ENCODE results near the gene C19orf85.
"Not testable (repeated sequence)": the region's sequence is repeated elsewhere in the genome, so short reads cannot be mapped to it uniquely, and the experiment has no call there.

C19orf85 gene

GRCh38 chr19:55498246-55498840 is 33.8 kb upstream of the C19orf85 start:
- TF ChIP-seq FOXP2 (optimal IDR thresholded peaks at IDR 0.05; ENCODE audit: control extremely low read depth, extremely low read length, insufficient read depth) (no peak), POLR2AphosphoS5 (IDR thresholded peaks at IDR 0.05; ENCODE audit: borderline replicate concordance, low read depth, low read length) (no peak), EZH2 (IDR thresholded peaks at IDR 0.05) (no peak)
- no peak overlapping the region for H3K4me3 ChIP-seq
- no peaks in the 10 kb centered on the region for H3K9me3 ChIP-seq (ENCODE audit: low read depth, low read length)
- H3K27ac ChIP-seq = no peak overlapping the region
- no peak overlapping the region for H3K9ac ChIP-seq (ENCODE audit: insufficient read length)
- DNase-seq (ENCODE audit: low read depth, low spot score) = no peak
- no peaks in the 10 kb centered on the region for H3K36me3 ChIP-seq (ENCODE audit: insufficient read depth, low read length)

- H3K4me3 ChIP-seq = no peak overlapping the region
- H3K27ac ChIP-seq = no peak overlapping the region
- TF ChIP-seq POLR2AphosphoS5 (IDR thresholded peaks at IDR 0.05; ENCODE audit: borderline replicate concordance, low read depth, low read length) (no peak), FOXP2 (optimal IDR thresholded peaks at IDR 0.05; ENCODE audit: control extremely low read depth, extremely low read length, insufficient read depth) (no peak), EZH2 (IDR thresholded peaks at IDR 0.05) (no peak)
- H3K9ac ChIP-seq (ENCODE audit: insufficient read length) = no peak overlapping the region
- H3K9me3 ChIP-seq (ENCODE audit: low read depth, low read length) = no peaks in the 10 kb centered on the region
- no peaks in the 10 kb centered on the region for H3K36me3 ChIP-seq (ENCODE audit: insufficient read depth, low read length)
- DNase-seq (ENCODE audit: low read depth, low spot score) = no peak
These were observed 33.2 kb upstream of the C19orf85 start for GRCh38 chr19:55497763-55498162.

- H3K9me3 ChIP-seq (ENCODE audit: low read depth, low read length); H3K27ac ChIP-seq; H3K4me3 ChIP-seq; DNase-seq (ENCODE audit: low read depth, low spot score); H3K36me3 ChIP-seq (ENCODE audit: insufficient read depth, low read length); H3K9ac ChIP-seq (ENCODE audit: insufficient read length): not testable (repeated sequence)
These were observed 32.3 kb upstream of the C19orf85 start for GRCh38 chr19:55496820-55497219.

- Histone ChIP-seq H3K36me3 (ENCODE audit: insufficient read depth, low read length) (no peaks in the 10 kb centered on the region), H3K9ac (ENCODE audit: insufficient read length) (no peak overlapping the region), H3K27ac (no peak overlapping the region), H3K4me3 (no peak overlapping the region), H3K9me3 (ENCODE audit: low read depth, low read length) (no peaks in the 10 kb centered on the region)
- TF ChIP-seq EZH2 (IDR thresholded peaks at IDR 0.05) = no peak
- TF ChIP-seq POLR2AphosphoS5 (IDR thresholded peaks at IDR 0.05; ENCODE audit: borderline replicate concordance, low read depth, low read length) = no peak
- no peak for TF ChIP-seq FOXP2 (optimal IDR thresholded peaks at IDR 0.05; ENCODE audit: control extremely low read depth, extremely low read length, insufficient read depth)
- no peak for DNase-seq (ENCODE audit: low read depth, low spot score)
These were observed 31.2 kb upstream of the C19orf85 start for GRCh38 chr19:55495646-55496349.

- H3K4me3 ChIP-seq = no peak overlapping the region
- no peaks in the 10 kb centered on the region for H3K9me3 ChIP-seq (ENCODE audit: low read depth, low read length)
- no peaks in the 10 kb centered on the region for H3K36me3 ChIP-seq (ENCODE audit: insufficient read depth, low read length)
- H3K9ac ChIP-seq (ENCODE audit: insufficient read length) = no peak overlapping the region
- no peak for DNase-seq (ENCODE audit: low read depth, low spot score)
- TF ChIP-seq EZH2 (IDR thresholded peaks at IDR 0.05) (no peak), FOXP2 (optimal IDR thresholded peaks at IDR 0.05; ENCODE audit: control extremely low read depth, extremely low read length, insufficient read depth) (no peak), POLR2AphosphoS5 (IDR thresholded peaks at IDR 0.05; ENCODE audit: borderline replicate concordance, low read depth, low read length) (no peak)
- no peak overlapping the region for H3K27ac ChIP-seq
These were observed 29.7 kb upstream of the C19orf85 start for GRCh38 chr19:55494172-55494761.

- TF ChIP-seq POLR2AphosphoS5 (IDR thresholded peaks at IDR 0.05; ENCODE audit: borderline replicate concordance, low read depth, low read length) = no peak
- TF ChIP-seq FOXP2 (optimal IDR thresholded peaks at IDR 0.05; ENCODE audit: control extremely low read depth, extremely low read length, insufficient read depth) = no peak
- TF ChIP-seq EZH2 (IDR thresholded peaks at IDR 0.05) = no peak
- Histone ChIP-seq H3K4me3 (no peak overlapping the region), H3K9ac (ENCODE audit: insufficient read length) (no peak overlapping the region), H3K27ac (no peak overlapping the region), H3K36me3 (ENCODE audit: insufficient read depth, low read length) (no peaks in the 10 kb centered on the region), H3K9me3 (ENCODE audit: low read depth, low read length) (no peaks in the 10 kb centered on the region)
- no peak for DNase-seq (ENCODE audit: low read depth, low spot score)
These were observed 29.2 kb upstream of the C19orf85 start for GRCh38 chr19:55493645-55494171.

GRCh38 chr19:55493052-55493644 is 28.6 kb upstream of the C19orf85 start:
- H3K4me3 ChIP-seq = no peak overlapping the region
- H3K27ac ChIP-seq = no peak overlapping the region
- no peak for DNase-seq (ENCODE audit: low read depth, low spot score)

GRCh38 chr19:55492362-55492944 is 27.9 kb upstream of the C19orf85 start:
- DNase-seq (ENCODE audit: low read depth, low spot score) = no peak
- no peaks in the 10 kb centered on the region for H3K36me3 ChIP-seq (ENCODE audit: insufficient read depth, low read length)
- no peaks in the 10 kb centered on the region for H3K9me3 ChIP-seq (ENCODE audit: low read depth, low read length)
- H3K9ac ChIP-seq (ENCODE audit: insufficient read length) = no peak overlapping the region
- no peak overlapping the region for H3K27ac ChIP-seq
- H3K4me3 ChIP-seq = no peak overlapping the region
- TF ChIP-seq POLR2AphosphoS5 (IDR thresholded peaks at IDR 0.05; ENCODE audit: borderline replicate concordance, low read depth, low read length) = no peak
- no peak for TF ChIP-seq FOXP2 (optimal IDR thresholded peaks at IDR 0.05; ENCODE audit: control extremely low read depth, extremely low read length, insufficient read depth)
- TF ChIP-seq EZH2 (IDR thresholded peaks at IDR 0.05) = no peak

More at GRCh38 chr19:55493052-55493644, 28.6 kb upstream of the C19orf85 start:
- Histone ChIP-seq H3K9me3 (ENCODE audit: low read depth, low read length) (no peaks in the 10 kb centered on the region), H3K9ac (ENCODE audit: insufficient read length) (no peak overlapping the region), H3K36me3 (ENCODE audit: insufficient read depth, low read length) (no peaks in the 10 kb centered on the region)
- TF ChIP-seq EZH2 (IDR thresholded peaks at IDR 0.05) (no peak), POLR2AphosphoS5 (IDR thresholded peaks at IDR 0.05; ENCODE audit: borderline replicate concordance, low read depth, low read length) (no peak), FOXP2 (optimal IDR thresholded peaks at IDR 0.05; ENCODE audit: control extremely low read depth, extremely low read length, insufficient read depth) (no peak)
